Measurements from ENCODE around the gene PCDH9. TPM values are rescaled to one million over a fixed set of nuclear protein-coding genes. Genes with fewer than 3 reads are reported as not detected.

The PCDH9 gene
- total and polyA plus RNA-seq, 10 of the 15 experiments (the other 5 are each of a cell fraction or from before 2014, with no cell fraction given) = 0.02 to 2.3 (median 0.05) TPM; not detected in 1

DNA sequence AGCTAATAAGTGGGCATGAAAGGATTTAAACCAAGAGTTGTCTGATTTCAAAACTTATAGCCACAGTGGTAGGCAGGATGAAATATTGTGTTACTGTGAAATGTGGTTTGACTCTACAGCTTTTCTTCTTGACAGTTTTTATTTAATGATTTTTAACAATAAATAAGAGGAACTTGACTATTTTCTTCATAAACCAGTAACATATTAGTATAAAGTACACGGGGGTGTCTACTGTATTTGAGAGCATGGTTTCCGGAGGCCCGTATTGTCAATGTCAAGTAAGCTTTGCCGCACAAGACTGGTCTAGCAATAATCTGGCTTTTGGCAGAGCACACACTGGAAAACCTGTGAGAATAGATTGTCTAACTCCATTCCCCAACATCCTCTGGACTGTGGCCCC, 894.5 kb downstream of the PCDH9 start:
- POLR2A ChIA-PET = no interaction called here
- no peaks in the 10 kb centered on the region for H4K20me1 ChIP-seq (ENCODE audit: control insufficient read depth, insufficient read depth)
- no peak overlapping the region for H3K4me2 ChIP-seq (ENCODE audit: control insufficient read depth, insufficient read depth)
- no peaks in the 10 kb centered on the region for H3K4me1 ChIP-seq (ENCODE audit: control insufficient read depth, insufficient read depth, low read length)
- CTCF ChIA-PET = interaction anchor here (1.4 kb wide), 1 partner anchor 10 kb away, joined by 3 read pairs; no protein-coding TSS in a partner anchor
- no peaks in the 10 kb centered on the region for H3K9me3 ChIP-seq (replicated peaks; ENCODE audit: control insufficient read depth, insufficient read depth, low read length)
- no peak overlapping the region for H3K27ac ChIP-seq (ENCODE audit: control insufficient read depth, insufficient read depth)
- H3K36me3 ChIP-seq (ENCODE audit: control insufficient read depth in 2 of 2, insufficient read depth in 2 of 2, low read length in 1 of 2) = no peaks in the 10 kb centered on the region
- SMC1A ChIA-PET (ENCODE audit: uncharacterized antibody, unreplicated experiment) = interaction anchor here (0.8 kb wide), 1 partner anchor 20 kb away, joined by 3 read pairs; no protein-coding TSS in a partner anchor
- DNase-seq (ENCODE audit: low read depth, low spot score) (no peak), FAIRE-seq (no peak), ATAC-seq (no peak)
- H3K27me3 ChIP-seq (replicated peaks in 1 of 2; ENCODE audit: control insufficient read depth in 2 of 2, insufficient read depth in 2 of 2, low read length in 1 of 2) = no peaks in the 10 kb centered on the region
- no peak overlapping the region for H2AFZ ChIP-seq (ENCODE audit: control insufficient read depth, low read depth, low read length)
- WGBS (ENCODE audit: insufficient coverage, insufficient replicate concordance, low lambda C conversion rate, missing lambda C conversion rate) = 49% methylated on average over 4 of the region's 4 CpGs
- H3K79me2 ChIP-seq (ENCODE audit: control insufficient read depth, insufficient read depth, low read length) = no peaks in the 10 kb centered on the region
- H3K9ac ChIP-seq (ENCODE audit: control insufficient read depth, insufficient read depth, low read length) = no peak overlapping the region
- H3K4me3 ChIP-seq = no peak overlapping the region
- no TSS peak for BruUV-seq (replicated peaks)
- RAD21 ChIA-PET (ENCODE audit: unreplicated experiment) = no interaction called here
- intact Hi-C loops (cut with micrococcal nuclease; ENCODE audit: unreplicated experiment) = no loop called here
- in situ Hi-C loops (cut with MboI) = no loop called here
- TF ChIP-seq FOXM1 (IDR thresholded peaks at IDR 0.05; ENCODE audit: low read depth, low read length) (no peak), ETV6 (conservative IDR thresholded peaks at IDR 0.05 in 1 of 2, IDR thresholded peaks at IDR 0.05 in 1 of 2; ENCODE audit: borderline replicate concordance in 1 of 2, low read depth in 1 of 2) (no peak), SUZ12 (IDR thresholded peaks at IDR 0.05; ENCODE audit: unreplicated experiment) (no peak), MXI1 (IDR thresholded peaks at IDR 0.05; ENCODE audit: low read depth, low read length) (no peak), FOXK2 (IDR thresholded peaks at IDR 0.05) (no peak), NFYB (IDR thresholded peaks at IDR 0.05; ENCODE audit: insufficient read depth, low read depth, low read length) (no peak), MEF2B (IDR thresholded peaks at IDR 0.05; ENCODE audit: partially characterized antibody, poor library complexity, severe bottlenecking) (no peak), NFXL1 (IDR thresholded peaks at IDR 0.05; ENCODE audit: borderline replicate concordance) (no peak), SMARCA5 (IDR thresholded peaks at IDR 0.05) (no peak), POLR2A (IDR thresholded peaks at IDR 0.05; ENCODE audit: low read depth, low read length) (no peak), NKRF (conservative IDR thresholded peaks at IDR 0.05) (no peak), BCLAF1 (IDR thresholded peaks at IDR 0.05) (no peak), RCOR1 (conservative IDR thresholded peaks at IDR 0.05; ENCODE audit: low read depth, low read length) (no peak), NBN (IDR thresholded peaks at IDR 0.05) (no peak), HDAC6 (IDR thresholded peaks at IDR 0.05; ENCODE audit: unreplicated experiment) (no peak), MAX (IDR thresholded peaks at IDR 0.05; ENCODE audit: low read depth, low read length) (no peak)
- TF ChIP-seq, protein P1, sequence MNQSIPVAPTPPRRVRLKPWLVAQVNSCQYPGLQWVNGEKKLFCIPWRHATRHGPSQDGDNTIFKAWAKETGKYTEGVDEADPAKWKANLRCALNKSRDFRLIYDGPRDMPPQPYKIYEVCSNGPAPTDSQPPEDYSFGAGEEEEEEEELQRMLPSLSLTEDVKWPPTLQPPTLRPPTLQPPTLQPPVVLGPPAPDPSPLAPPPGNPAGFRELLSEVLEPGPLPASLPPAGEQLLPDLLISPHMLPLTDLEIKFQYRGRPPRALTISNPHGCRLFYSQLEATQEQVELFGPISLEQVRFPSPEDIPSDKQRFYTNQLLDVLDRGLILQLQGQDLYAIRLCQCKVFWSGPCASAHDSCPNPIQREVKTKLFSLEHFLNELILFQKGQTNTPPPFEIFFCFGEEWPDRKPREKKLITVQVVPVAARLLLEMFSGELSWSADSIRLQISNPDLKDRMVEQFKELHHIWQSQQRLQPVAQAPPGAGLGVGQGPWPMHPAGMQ (IDR thresholded peaks at IDR 0.05; ENCODE audit: borderline replicate concordance) = no peak
- TF ChIP-seq, protein P2, sequence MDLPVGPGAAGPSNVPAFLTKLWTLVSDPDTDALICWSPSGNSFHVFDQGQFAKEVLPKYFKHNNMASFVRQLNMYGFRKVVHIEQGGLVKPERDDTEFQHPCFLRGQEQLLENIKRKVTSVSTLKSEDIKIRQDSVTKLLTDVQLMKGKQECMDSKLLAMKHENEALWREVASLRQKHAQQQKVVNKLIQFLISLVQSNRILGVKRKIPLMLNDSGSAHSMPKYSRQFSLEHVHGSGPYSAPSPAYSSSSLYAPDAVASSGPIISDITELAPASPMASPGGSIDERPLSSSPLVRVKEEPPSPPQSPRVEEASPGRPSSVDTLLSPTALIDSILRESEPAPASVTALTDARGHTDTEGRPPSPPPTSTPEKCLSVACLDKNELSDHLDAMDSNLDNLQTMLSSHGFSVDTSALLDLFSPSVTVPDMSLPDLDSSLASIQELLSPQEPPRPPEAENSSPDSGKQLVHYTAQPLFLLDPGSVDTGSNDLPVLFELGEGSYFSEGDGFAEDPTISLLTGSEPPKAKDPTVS (IDR thresholded peaks at IDR 0.05; ENCODE audit: low read depth, low read length) = no peak
